Measurements from ENCODE around the gene KCND2. TPM values are rescaled to one million over a fixed set of nuclear protein-coding genes. Genes with fewer than 3 reads are reported as not detected.

KCND2 gene
- total RNA-seq, 2 experiments from 2014 or later, result not detected

DNA sequence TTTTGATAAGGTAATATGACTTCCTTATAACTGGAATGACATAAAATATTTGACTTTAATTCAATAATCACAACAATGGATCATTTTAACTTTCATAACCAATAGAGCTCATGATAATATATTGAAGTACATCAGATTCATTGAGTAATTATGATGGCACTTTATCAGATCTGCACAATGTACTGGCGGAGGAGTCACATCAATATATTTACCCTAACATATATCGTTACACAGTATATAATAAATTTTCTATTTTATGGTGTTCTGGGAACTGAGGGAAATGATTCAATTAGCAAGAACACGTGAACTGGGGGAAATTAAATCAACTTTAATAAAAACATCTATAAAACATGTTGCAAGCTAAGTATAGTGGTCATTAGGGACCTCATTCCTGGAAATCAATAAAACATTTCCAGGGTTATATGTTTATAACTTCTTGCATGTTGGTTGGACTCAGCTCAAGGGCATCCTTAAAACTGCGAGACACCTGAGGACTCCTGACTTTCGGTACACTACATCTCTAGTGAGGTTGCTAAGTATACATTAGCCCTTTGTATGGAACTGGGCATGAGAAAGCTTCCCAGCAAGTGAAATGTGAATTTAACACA, 254.0 kb downstream of the KCND2 start:
- Mint-ChIP-seq H3K4me1 (ENCODE audit: low read depth) (no peaks in the 10 kb centered on the region), H3K9me3 (peaks cover 3% of the 10 kb centered on the region), H3K36me3 (ENCODE audit: low read depth) (no peaks in the 10 kb centered on the region), H3K4me3 (no peak overlapping the region), H3K27me3 (no peaks in the 10 kb centered on the region), H3K27ac (no peak overlapping the region)
- ChIA-PET CTCF (no interaction called here), POLR2A (no interaction called here)
- intact Hi-C loops (cut with micrococcal nuclease), result no loop called here
- TF ChIP-seq, protein P1, sequence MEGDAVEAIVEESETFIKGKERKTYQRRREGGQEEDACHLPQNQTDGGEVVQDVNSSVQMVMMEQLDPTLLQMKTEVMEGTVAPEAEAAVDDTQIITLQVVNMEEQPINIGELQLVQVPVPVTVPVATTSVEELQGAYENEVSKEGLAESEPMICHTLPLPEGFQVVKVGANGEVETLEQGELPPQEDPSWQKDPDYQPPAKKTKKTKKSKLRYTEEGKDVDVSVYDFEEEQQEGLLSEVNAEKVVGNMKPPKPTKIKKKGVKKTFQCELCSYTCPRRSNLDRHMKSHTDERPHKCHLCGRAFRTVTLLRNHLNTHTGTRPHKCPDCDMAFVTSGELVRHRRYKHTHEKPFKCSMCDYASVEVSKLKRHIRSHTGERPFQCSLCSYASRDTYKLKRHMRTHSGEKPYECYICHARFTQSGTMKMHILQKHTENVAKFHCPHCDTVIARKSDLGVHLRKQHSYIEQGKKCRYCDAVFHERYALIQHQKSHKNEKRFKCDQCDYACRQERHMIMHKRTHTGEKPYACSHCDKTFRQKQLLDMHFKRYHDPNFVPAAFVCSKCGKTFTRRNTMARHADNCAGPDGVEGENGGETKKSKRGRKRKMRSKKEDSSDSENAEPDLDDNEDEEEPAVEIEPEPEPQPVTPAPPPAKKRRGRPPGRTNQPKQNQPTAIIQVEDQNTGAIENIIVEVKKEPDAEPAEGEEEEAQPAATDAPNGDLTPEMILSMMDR (IDR thresholded peaks at IDR 0.05), result no peak
- ATAC-seq (no peak), DNase-seq (no peak)

DNA sequence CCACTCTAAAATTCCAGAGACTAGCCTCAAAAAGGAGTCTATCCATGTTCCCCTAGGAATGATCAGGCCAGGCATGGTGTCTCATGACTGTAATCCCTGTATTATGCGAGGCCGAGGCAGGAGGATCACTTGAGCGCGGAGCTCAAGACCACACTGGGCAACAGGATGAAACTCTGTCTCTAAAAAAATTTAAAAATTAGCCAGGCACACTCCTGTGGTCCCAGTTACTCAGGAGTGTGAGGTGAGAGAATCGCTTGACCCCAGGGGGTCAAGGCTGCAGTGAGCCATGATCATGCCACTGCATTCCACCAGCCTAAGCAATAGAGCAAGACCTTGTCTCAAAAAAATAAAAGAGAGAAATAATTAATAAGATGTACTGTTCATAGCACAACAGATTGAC, 256.8 kb downstream of the KCND2 start:
- TF ChIP-seq, protein P1 (IDR thresholded peaks at IDR 0.05), result no peak
- DNase-seq (no peak), ATAC-seq (no peak)
- intact Hi-C loops (cut with micrococcal nuclease), result no loop called here
- Mint-ChIP-seq H3K27ac (no peak overlapping the region), H3K4me1 (ENCODE audit: low read depth) (no peaks in the 10 kb centered on the region), H3K27me3 (no peaks in the 10 kb centered on the region), H3K9me3 (peaks cover 3% of the 10 kb centered on the region), H3K4me3 (no peak overlapping the region), H3K36me3 (ENCODE audit: low read depth) (no peaks in the 10 kb centered on the region)
- ChIA-PET POLR2A (no interaction called here), CTCF (no interaction called here)

DNA sequence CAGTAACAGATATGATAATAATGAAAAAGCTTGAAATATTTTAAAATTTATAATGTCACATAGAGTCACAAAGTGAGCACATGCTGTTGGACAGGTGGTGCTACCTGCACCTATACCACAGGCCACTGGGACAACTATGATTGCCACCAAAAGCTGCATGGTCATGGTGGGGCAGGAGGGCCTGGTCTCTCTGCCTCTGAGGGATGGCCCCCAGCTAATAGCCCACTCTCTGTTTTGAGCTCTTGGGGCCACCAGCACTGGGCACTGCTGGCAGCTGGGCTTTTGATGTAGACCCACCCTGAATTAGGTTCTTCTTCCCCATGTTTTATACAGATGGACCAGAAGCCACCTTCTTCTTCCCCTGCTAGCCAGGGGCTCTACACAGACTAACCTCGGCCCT, 265.4 kb downstream of the KCND2 start:
- H3K4me3 Mint-ChIP-seq, result no peak overlapping the region
- H3K4me1 Mint-ChIP-seq (ENCODE audit: low read depth), result no peaks in the 10 kb centered on the region
- no peak overlapping the region for H3K27ac Mint-ChIP-seq
- CTCF ChIA-PET, result no interaction called here
- intact Hi-C loops (cut with micrococcal nuclease), result no loop called here
- POLR2A ChIA-PET, result no interaction called here
- H3K36me3 Mint-ChIP-seq (ENCODE audit: low read depth), result no peaks in the 10 kb centered on the region
- H3K9me3 Mint-ChIP-seq, result no peaks in the 10 kb centered on the region
- TF ChIP-seq, protein P1 (IDR thresholded peaks at IDR 0.05), result no peak
- ATAC-seq, result no peak
- no peak for DNase-seq
- no peaks in the 10 kb centered on the region for H3K27me3 Mint-ChIP-seq

DNA sequence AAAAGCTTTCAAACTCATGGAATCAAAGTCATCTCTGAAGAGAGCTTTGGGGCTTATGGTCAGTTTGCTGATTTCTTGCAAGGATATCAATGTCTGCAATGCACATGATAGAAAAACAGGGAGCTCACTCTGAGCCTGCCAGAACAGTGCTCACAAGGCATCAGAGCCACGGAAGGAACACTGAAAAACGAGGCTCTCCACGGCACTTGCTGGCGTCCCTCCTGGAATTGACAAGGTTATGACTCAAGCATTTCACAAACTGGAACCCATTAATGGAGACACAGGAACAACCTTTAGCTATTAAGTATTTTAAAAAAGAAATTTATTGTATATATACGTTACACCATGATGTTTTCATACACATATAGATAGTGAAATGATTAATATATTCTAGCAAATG, 266.3 kb downstream of the KCND2 start:
- CTCF ChIA-PET, result no interaction called here
- intact Hi-C loops (cut with micrococcal nuclease), result no loop called here
- H3K9me3 Mint-ChIP-seq, result no peaks in the 10 kb centered on the region
- H3K36me3 Mint-ChIP-seq (ENCODE audit: low read depth), result no peaks in the 10 kb centered on the region
- ATAC-seq, result no peak
- POLR2A ChIA-PET, result no interaction called here
- DNase-seq, result no peak
- H3K4me3 Mint-ChIP-seq, result no peak overlapping the region
- no peaks in the 10 kb centered on the region for H3K4me1 Mint-ChIP-seq (ENCODE audit: low read depth)
- TF ChIP-seq, protein P1 (IDR thresholded peaks at IDR 0.05), result no peak
- H3K27me3 Mint-ChIP-seq, result no peaks in the 10 kb centered on the region
- no peak overlapping the region for H3K27ac Mint-ChIP-seq

DNA sequence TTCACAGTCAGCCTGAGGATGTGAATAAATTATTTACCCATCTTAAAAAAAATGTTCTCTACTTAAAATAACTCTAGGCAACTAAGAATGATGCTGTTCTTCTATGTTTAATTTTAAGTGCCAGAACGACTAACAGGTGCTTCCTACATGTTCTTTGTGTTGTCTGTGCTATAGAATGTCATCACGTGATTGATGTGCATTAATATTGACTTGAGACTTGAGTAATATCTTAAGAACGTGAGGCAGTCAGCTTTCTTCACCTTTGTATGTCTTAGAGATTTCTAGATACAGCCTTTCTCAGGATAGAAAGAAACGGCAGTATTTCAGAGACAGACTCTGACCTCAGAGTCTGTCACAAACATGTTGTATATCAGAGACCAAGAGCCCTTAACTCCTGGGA, 274.6 kb downstream of the KCND2 start:
- ChIA-PET POLR2A (no interaction called here), CTCF (no interaction called here)
- ATAC-seq (no peak), DNase-seq (no peak)
- Mint-ChIP-seq H3K27me3 (no peaks in the 10 kb centered on the region), H3K9me3 (no peaks in the 10 kb centered on the region), H3K27ac (no peak overlapping the region), H3K4me3 (no peak overlapping the region), H3K36me3 (ENCODE audit: low read depth) (no peaks in the 10 kb centered on the region), H3K4me1 (ENCODE audit: low read depth) (no peaks in the 10 kb centered on the region)
- intact Hi-C loops (cut with micrococcal nuclease), result no loop called here
- TF ChIP-seq, protein P1 (IDR thresholded peaks at IDR 0.05), result no peak

Measured in activated CD8-positive, alpha-beta T cell treated with anti-CD3 and anti-CD28 coated beads for 36 hours (primary cell).